Measurements from ENCODE around the gene ALPG.
"Not testable (repeated sequence)": the region's sequence is repeated elsewhere in the genome, so short reads cannot be mapped to it uniquely, and the experiment has no call there.

- TF ChIP-seq, protein P1, sequence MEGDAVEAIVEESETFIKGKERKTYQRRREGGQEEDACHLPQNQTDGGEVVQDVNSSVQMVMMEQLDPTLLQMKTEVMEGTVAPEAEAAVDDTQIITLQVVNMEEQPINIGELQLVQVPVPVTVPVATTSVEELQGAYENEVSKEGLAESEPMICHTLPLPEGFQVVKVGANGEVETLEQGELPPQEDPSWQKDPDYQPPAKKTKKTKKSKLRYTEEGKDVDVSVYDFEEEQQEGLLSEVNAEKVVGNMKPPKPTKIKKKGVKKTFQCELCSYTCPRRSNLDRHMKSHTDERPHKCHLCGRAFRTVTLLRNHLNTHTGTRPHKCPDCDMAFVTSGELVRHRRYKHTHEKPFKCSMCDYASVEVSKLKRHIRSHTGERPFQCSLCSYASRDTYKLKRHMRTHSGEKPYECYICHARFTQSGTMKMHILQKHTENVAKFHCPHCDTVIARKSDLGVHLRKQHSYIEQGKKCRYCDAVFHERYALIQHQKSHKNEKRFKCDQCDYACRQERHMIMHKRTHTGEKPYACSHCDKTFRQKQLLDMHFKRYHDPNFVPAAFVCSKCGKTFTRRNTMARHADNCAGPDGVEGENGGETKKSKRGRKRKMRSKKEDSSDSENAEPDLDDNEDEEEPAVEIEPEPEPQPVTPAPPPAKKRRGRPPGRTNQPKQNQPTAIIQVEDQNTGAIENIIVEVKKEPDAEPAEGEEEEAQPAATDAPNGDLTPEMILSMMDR (IDR thresholded peaks at IDR 0.05): not testable (repeated sequence)
- not testable (repeated sequence) for TF ChIP-seq POLR2A, EP300 (IDR thresholded peaks at IDR 0.05)
Observed at GRCh38 chr2:232423407-232423806, 16.8 kb downstream of the ALPG start.
